LNCaP clone FGC (cell line): ENCODE data around the gene OR5K4.

ENCODE experiments used
- DNase-seq: peaks from one replicate; pipeline ENCODE4 v3.0.0-alpha.2; 2011; ENCODE audit warnings: low read depth
- H3K4me3 ChIP-seq: 2 replicates; pipeline ENCODE4 v1.5.1; 2011; ENCODE audit warnings: mild to moderate bottlenecking, low read depth, low read length, control low read depth
- CTCF ChIP-seq: IDR thresholded peaks from 2 replicates; pipeline ENCODE4 v1.5.1; 2012; ENCODE audit warnings: mild to moderate bottlenecking; ENCODE audit not compliant: control insufficient read depth, insufficient read depth; ENCODE audit errors: extremely low read depth

Gene OR5K4

GRCh38 chr3:98361289-98361688, 7.6 kb downstream of the OR5K4 start:
- TF ChIP-seq CTCF = no peak
- no peak for DNase-seq
- no peak overlapping the region for H3K4me3 ChIP-seq

GRCh38 chr3:98367464-98368246, 14.0 kb downstream of the OR5K4 start:
- H3K4me3 ChIP-seq = no peak overlapping the region
- no peak for TF ChIP-seq CTCF
- DNase-seq = no peak

GRCh38 chr3:98371186-98371585, 17.5 kb downstream of the OR5K4 start:
- TF ChIP-seq CTCF = no peak
- DNase-seq = no peak
- no peak overlapping the region for H3K4me3 ChIP-seq

GRCh38 chr3:98371853-98372252, 18.2 kb downstream of the OR5K4 start:
- no peak for TF ChIP-seq CTCF
- DNase-seq = no peak
- H3K4me3 ChIP-seq = no peak overlapping the region

- no peak for TF ChIP-seq CTCF
- no peak for DNase-seq
- H3K4me3 ChIP-seq = no peak overlapping the region
Observed at GRCh38 chr3:98372445-98372844, 18.8 kb downstream of the OR5K4 start.

- no peak overlapping the region for H3K4me3 ChIP-seq
- no peak for DNase-seq
- no peak for TF ChIP-seq CTCF
Observed at GRCh38 chr3:98376631-98377030, 23.0 kb downstream of the OR5K4 start.

GRCh38 chr3:98388147-98388546, 34.5 kb downstream of the OR5K4 start:
- no peak overlapping the region for H3K4me3 ChIP-seq
- DNase-seq = no peak
- no peak for TF ChIP-seq CTCF
